NCI-H2029 treated with DMSO at 0.1 percent for 48 hours (cell line): ENCODE results near the gene VIT.
"Not testable (repeated sequence)": the region's sequence is repeated elsewhere in the genome, so short reads cannot be mapped to it uniquely, and the experiment has no call there.

Experiments
- DNase-seq: peaks from one replicate; lab custom pipeline; 2025; lab: John Stamatoyannopoulos, UW

The VIT gene

DNA sequence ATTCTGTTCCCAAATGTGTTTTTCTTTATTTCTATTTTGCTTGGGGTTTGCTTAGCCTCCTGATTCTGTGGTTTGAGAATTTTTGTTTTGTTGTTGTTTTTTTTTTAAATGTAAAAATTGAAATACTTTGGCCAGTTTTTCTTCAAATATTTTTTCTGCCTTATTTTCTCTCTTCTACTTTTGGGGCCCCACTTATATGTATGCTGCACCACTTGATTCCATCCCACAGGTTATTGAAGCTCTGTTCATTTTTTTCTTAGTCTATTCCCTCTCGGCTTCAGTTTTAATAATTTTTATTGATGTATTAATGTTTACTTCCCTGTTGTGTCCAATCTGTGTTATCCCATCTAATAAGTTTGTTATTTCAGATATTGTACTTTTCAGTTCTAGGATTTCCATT is 17.7 kb upstream of the VIT start:
- no peak for DNase-seq

DNA sequence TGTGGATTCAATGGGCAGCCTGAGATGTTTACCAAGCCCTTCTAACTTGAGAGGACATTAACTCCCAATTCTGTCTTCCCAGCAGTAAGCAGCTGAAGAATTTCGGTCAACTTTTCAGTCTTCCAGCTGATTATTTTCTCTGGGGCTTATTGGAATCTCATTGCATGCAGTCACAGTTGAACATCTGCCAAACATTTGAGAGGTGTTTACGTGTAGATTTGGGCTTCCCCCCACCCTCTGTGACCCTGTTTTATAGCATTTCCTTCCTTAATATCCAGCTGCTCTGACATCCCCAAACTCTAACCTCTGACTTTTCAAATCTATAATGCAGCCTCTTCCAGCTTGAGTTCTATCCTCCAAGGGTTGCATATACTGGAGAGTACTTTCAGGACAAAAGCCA is 16.5 kb upstream of the VIT start:
- no peak for DNase-seq

DNA sequence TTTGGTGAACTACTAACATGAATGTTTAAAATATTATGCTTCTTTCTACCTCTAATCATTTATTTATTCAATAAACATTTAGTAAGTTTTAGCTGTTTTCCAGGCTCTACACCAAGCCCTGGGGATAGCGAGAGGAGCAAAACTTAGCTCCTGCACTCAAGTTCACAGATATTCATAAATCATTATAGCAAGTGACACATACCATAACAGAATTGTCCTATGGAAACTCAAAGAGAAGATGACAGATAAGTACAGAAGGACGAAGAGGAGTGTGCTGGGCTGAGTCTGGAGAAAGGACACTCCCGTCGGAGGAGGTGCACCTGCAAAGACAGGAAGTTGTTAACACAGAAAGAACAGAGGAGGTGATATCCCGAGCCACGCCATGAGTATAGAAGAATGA is 13.9 kb upstream of the VIT start:
- DNase-seq = no peak

- DNase-seq = no peak
These were observed 13.5 kb upstream of the VIT start for GRCh38 chr2:36683002-36683401.

- not testable (repeated sequence) for DNase-seq
These were observed 8.2 kb upstream of the VIT start for GRCh38 chr2:36688291-36688690.

DNA sequence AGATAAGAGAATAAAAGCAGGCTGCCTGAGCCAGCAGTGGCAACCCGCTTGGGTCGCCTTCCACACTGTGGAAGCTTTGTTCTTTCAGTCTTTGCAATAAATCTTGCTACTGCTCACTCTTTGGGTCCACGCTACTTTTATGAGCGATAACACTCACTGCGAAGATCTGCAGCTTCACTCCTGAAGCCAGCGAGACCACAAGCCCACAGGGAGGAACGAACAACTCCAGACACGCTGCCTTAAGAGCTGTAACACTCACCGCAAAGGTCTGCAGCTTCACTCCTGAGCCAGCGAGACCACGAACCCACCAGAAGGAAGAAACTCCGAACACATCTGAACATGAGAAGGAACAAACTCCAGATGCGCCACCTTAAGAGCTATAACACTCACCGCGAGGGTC is 7.5 kb upstream of the VIT start:
- not testable (repeated sequence) for DNase-seq

DNA sequence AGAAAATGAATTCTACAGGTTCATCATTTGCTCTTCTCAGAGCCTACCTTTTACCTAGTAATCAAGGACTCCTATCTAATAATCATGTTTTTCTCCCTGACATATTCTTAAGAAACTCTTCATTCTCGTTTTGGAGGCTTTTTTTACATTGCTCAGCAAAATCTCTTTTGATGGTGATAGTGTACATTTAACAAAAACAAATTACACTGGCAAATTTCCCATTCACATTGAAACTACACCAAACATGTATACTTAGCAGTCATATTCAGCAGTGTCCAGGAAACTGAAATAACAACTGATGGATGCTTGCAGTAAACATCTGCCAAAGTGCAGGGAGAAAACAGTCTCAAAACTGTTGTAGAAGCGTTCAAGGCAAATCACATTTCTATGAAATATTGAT is 4.4 kb upstream of the VIT start:
- DNase-seq = no peak

DNA sequence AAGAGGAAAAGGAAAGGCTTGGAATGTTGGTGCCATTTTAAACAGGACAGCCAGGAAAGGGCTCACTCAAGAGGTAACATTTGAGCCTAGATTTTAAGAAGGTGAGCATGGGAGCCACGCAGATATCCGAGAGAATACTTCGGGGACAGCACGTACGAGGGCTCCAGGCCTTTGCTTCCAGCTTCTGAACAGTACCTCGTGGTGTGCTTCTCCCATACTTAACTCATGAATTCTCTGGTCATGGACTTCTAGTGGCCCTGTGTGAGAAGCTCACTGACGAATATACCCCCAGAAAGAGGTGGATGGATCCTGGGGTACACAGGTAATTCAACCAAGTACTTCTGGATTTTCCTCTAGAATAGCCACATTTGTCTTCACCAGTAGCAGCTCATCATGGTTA is 2.7 kb upstream of the VIT start:
- DNase-seq = no peak

DNA sequence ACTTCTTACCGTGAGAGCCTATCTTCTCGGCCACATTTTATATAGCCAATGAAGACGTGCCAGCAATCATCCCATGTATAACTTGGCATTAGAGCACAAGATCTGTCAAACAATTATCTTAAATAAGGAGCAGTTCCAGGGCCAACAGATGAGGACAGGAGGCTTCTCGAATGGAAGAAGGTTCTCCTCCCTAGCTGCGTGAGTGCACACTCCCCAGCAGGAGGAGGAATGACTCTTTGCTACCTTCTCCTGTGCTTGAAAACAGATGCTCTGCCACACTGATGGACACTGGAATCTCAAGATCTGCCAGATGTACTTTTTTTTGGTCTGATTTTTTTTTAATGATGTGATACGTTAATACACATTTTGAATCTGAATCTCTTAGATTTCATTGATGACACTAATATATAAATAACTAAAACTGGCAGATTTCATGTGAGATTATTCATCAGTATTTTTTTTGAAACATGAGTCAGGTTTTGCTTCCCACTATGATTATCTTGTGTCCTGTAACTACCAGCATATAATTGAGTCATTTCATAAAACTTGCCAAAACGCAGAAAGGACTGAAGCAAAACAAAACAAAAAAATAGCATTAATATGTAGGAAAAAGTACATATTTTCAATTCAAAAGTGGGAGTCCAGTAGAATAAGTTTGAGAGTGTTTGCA is 626 bp upstream of the VIT start:
- DNase-seq = no peak

GRCh38 chr2:36697424-36698066 is 1.0 kb downstream of the VIT start:
- no peak for DNase-seq

GRCh38 chr2:36698993-36699392 is 2.5 kb downstream of the VIT start:
- DNase-seq = no peak

- no peak for DNase-seq
These were observed 3.8 kb downstream of the VIT start for GRCh38 chr2:36700311-36700710.

DNA sequence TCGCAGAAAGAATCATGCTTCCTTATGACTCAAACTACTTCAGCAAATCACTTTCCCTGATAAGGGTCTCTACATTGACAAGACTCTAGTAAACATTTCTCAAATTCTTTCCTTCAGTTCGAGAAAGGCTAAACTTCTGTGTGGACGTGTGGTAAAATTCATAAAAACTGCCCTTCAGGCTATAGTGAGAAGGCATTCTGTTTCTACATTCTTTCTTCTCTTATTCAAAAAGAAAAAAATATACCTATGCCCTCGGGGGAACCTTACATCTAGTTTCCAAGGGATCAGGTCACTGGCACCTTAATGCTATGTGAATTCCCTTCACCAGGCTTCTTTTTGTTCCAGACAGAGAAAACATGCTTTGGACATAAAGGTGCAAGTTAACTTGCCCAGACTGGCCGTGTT is 4.9 kb downstream of the VIT start:
- DNase-seq = no peak

DNA sequence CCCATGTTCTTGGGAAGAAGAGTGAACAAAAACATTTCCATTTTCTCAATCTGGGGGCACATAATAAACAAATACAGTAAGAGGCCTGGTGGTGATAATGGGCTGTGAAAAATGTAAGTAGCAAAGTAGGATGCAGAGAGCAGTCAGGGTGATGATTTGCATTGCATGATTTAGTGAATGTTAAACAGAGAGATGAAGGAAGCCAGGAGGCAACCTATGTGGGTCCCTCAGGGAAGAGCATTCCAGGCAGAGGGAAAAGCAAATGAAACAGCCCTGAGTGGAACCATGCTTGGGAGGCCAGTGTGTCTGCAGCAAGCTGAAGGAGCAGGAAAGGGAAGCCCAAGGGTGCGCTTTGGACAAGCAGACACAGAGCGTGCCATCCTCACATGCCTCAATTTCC is 5.4 kb downstream of the VIT start:
- no peak for DNase-seq

- DNase-seq = no peak
These were observed 6.3 kb downstream of the VIT start for GRCh38 chr2:36702781-36703180.

DNA sequence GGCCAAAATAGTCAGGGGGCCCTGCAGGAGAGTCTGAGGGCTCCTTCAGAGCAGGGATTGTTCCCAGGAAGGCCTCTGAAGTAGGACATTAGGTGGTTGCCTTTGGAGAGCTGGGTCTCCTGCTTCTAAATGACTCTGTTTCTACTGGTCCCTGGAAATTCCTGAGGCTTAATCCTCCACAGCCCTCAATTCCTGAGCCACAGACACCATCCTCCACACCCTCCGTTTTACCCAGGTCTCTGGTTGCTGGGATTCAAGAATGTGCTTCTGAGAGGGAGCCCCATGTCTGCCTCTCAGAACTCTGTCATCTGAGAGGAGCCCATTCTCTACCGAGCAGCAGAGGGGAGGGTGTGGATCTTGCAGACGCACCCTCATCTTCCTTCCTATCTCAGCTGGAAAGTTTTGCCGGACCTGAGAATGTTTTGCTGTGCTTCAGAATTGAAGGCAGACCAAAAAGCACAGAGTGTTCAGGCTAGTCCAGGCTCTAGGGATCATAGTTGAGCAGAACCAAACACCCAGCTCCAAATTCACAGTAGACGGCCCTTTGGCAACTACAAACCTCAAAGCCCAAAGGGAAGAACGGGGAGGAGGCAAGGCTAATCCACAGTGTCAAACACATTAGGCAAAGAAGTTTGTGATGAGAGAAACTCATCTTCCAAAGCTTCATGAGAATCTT is 8.1 kb downstream of the VIT start:
- DNase-seq = no peak

DNA sequence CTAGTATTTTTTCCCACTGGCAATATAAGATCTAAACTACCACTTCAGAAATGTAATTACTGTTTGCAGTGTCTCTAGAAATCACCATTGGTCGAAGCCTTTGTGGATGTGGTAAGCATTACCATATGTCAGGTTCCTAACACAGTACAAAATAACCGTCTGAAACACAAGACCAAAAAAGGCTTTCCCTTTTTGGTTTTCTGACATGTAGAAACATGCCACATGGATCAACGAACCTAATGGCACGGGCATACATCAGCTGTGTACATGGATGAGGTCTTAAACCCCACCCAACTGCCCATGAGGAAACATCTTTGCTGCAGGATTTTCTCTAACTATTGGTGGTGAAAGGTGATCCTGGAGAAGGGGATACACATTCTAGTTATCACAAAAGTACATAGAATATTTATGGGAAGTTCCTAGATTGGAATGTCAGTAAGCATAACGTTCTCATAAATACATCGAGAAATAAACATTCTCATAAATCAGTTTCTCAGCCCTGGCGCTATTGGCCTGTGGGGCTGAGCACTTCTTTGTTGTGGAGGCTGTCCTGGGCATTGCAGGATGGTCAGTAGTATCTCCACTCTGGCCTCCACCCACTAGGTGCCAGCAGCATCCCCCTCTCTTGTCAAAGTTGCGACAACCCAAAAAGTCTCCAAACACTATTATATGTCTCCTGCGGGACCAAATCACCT is 9.0 kb downstream of the VIT start:
- DNase-seq = no peak

GRCh38 chr2:36706021-36706876 is 9.7 kb downstream of the VIT start:
- no peak for DNase-seq

- no peak for DNase-seq
These were observed 10.5 kb downstream of the VIT start for GRCh38 chr2:36707050-36707449.

DNA sequence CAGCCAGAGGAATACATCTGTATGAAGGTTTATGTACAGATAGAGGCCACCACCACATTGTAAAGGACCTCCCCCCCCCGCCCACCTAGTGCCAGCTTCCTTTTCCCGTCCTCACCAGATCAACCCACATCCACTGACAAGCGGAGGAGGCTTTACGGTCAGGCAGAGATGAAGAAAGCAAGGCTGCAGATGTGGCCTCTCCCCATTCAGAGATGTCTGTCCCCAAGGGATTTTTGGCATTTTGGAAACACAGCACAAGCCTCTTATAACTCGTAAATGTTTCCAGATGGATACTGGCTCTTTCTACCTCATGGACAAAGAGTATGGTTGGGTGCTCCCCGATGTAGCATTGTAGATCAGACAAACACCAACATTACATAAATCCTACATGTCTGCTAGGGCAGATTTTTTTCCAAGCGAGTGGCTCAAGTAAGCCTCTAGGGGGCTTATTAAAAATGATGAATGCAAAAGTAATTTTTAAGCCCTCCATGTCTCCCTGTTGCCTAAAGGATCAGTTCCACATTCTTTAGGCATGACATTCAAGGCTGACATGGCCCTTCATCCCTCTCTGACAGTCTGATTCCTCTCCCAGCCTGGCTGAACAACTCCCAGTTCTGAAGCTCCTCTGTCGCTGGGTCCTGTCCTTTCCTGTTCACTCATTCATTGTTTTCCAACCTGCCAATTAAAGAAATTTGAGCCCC is 11.7 kb downstream of the VIT start:
- DNase-seq = no peak

- no peak for DNase-seq
These were observed 14.5 kb downstream of the VIT start for GRCh38 chr2:36710858-36711515.
